Stimulated activated CD8-positive, alpha-beta memory T cell treated with anti-CD3 and anti-CD28 coated beads, Interleukin-7, amount 100 ng/mL, for 24 hours (primary cell): Measurements from ENCODE around the gene MIOX.

ENCODE experiments used
- DNase-seq: peaks from one replicate; pipeline ENCODE4 v3.0.0-alpha.2; 2020; ENCODE audit warnings: low read depth

MIOX gene

GRCh38 chr22:50490531-50491308, 4.1 kb downstream of the MIOX start:
- no peak for DNase-seq

- DNase-seq: no peak
Observed at GRCh38 chr22:50497093-50497492, 10.4 kb downstream of the MIOX start.

DNA sequence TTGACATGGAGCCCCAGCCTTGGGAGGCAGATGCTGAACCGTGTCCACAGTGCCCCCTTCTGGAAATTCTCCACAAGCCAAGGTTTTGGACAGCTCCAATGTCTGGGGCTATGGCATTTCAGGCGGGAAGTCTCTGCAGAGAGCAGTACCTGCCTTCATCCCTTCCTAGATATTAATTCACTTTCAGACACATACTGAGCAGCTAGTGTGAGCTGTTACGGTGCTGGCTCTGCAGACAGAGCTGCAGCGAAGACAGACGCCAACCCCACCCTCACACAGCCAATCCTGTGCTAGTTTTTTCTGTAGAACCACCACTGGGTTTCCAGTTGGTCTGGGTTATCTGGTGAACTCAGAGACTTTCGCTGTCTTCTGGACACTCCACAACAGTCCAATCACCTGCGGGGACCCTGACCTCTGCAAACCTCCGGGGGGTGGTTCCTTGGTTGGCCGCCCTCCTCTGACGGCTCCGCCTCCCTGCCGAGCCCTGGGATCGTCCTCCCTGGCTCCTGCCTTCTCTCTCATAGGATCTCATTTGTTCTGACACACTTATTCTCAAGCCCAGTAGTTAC, 11.7 kb downstream of the MIOX start:
- peak; percentile 39 for DNase-seq

DNA sequence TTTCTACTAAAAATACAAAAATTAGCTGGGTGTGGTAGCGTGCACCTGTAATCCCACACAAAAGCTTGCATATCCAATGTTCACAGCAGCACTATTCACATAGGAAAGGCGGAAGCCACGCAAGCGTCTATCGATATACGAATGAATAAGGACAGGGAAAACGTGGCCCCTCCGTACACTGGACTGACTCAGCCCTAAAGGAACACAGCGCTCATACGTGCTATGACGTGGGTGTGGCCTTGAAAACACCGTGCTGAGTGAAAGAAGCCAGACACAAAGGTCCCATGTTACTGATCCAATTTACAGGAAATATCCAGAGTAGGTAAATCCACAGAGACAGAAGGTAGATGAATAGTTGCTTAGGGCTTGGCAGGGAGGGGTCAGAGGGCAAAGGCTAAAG, 13.8 kb downstream of the MIOX start:
- no peak for DNase-seq

- no peak for DNase-seq
Observed at GRCh38 chr22:50502096-50502495, 15.4 kb downstream of the MIOX start.

- no peak for DNase-seq
Observed at GRCh38 chr22:50502628-50503474, 16.2 kb downstream of the MIOX start.

DNA sequence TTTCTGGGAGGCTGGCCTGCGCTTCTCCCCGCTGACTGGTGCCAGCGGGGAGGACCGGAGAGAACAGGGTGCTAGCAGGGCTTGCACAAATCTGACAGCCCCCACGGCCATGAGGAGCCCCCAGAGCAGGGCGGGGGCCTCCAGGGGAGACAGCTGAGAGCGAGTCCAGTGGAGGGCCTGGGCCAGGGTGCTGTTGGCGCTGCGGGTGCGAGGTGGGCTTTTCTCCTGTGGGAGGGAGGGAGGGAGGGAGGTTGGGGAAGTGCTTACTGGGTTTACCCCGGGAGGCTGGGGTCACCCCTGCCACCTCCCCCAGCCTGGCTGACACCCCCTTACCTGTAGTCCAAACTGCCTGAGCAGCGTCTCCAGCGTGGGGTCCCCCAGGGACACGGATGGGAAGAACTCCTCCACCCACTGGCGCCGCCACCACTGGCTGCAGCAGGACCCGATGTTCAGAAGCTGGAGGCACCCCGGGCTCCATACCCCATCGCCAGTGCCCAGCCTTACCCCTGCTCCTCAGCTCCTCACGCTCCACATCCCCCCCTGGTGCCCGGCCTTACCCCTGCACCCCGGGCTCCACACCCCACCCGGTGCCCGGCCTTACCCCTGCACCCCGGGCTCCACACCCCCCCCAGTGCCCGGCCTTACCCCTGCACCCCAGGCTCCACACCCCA, 17.0 kb downstream of the MIOX start:
- DNase-seq: no peak

DNA sequence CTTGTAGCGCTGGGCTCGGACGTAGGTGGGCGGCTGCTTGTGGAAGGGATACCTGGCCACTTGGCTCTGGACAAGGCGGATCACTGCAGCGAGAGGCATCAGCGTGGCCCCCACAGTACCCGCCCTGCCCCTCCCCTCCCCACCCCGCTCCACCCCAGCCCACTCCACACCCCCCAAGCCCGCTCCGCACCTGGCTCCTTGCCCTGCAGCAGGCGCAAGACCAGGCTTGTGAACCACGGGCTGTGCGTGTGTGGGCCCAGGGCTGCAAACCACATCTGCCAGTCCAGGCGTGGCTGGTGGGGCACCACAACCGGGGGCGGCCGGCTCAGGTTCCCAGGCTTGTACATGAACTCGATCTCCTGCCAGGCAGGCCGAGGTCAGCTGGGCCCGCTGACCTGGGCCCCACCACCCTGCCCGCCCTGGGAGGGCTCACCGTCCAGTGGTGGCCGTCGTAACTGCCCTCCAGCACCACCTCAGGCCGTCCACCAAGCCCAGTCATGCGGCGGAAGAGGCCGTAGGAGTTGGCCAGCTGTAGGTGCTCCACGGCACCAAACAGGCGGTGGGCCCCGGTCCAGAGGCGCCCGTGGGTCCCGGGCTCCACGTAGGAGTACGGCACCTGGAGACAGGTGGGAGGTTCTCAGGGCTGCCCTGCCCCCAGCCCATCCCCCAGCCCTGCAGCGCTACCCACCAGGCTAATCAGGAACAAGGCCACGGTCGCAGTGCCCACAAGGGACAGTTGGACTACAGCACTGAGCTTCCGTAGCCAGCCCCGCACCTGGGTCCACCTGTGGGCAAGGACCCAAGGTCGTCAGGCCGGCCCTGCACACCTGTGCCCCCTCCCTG, 17.9 kb downstream of the MIOX start:
- DNase-seq: no peak

- no peak for DNase-seq
Observed at GRCh38 chr22:50505276-50505775, 18.7 kb downstream of the MIOX start.

DNA sequence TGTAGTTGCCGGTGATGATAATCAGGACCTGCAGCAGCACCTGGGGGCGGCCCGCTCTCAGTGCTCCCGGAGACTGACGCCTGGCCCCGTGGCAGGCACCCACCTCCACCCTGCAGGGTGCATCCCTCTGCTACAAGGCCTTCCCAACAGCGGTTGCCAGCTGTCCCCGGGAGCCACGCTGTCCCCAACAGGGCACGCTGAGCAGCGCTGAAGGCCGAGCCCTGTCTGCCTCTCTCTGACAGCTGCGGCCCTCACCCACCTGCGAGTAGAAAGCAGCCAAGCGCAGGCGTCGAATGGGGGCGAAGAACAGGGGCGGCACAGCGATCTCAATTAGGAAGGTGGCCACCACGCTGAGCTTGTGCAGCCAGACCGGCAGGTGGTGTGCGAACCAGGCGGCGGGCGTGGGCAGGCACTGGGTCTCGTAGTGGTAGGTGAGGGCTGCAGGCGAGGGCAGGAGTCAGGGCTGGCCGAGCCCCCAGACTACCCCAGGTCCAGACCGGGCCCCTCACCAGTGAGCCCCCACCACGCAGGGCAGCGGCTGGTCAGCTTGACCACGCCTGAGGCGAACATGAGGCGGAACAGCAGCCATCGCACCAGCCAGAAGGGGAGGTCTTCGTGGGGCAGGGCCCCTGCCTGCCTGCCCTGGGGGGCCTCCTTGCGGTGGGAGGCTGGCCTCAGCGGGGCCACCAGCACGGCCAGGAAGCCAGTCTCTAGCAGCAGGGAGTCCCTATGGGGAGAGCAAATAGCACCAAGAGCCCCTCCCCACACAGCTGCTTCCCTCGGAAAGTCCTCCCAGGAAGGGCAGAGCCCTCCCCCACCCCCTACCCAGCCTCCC, 19.3 kb downstream of the MIOX start:
- no peak for DNase-seq

GRCh38 chr22:50506611-50507420, 20.2 kb downstream of the MIOX start:
- no peak for DNase-seq

DNA sequence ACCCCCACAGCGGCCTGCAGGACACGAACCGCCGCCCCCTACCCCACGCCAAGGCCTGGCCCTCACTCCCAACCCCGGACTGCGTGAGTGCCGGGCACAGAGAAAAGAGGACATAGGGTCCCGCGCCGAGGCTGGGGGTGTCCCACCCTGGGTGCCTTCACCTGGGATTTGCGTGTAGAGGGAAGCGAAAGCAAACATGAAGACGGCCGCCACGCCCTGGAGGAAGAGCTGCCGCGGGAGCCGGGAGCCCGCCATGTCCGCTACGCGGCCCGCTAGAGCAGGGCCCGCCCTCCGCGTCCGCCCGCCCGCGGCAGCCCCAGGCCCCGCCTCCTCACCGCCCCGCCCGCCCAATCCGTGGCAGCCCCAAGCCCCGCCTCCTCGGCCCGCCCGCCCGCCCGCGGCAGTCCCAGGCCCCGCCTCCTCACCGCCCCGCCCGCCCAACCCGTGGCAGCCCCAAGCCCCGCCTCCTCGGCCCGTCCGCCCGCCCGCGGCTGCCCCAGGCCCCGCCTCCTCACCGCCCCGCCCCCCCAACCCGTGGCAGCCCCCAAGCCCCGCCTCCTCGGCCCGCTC, 20.8 kb downstream of the MIOX start, which contains the start of gene LMF2:
TSS of gene LMF2 (minus strand) at position 282 of the 570 bp plus-strand sequence. CDS start at position 255, 27 bp downstream.
- DNase-seq: peak; percentile 87

DNA sequence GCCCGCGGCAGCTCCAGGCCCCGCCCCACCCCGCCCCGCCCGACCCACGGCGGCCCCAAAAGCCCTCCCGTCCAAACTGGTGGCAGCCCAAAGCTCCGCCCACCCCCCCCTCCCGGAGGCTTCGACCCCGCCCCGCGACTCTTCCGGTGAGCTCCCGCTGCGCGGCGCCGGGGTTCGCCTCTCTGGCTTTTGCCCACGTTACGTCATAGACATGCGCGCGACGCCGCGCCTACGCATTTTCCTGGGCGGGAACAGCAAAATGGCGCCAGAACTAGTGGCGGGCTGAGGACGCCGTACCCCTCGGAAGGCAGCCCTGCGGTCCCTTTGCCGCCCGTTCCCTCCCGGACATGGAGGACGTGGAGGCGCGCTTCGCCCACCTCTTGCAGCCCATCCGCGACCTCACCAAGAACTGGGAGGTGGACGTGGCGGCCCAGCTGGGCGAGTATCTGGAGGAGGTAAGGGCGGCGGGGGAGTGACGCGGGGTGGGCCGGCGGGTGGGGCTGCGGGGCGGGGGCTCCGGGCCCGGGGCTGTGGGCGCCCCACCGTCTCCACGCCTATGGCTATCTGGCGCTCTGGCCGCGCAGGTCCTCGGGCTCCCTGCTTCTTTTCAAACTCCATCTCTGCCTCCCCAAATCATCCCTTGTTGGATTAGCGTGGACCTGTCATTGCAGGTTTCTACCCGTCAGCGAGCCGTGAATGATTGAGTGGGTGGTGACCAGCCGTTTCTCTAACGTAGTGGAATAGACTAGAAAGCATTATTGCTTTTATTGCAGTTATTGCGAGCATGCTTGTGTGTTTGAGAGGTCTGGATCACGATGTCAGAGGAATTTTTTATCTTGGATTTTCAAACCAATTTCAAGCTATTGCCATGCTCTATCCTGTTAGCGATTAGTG, 21.6 kb downstream of the MIOX start, which contains the start of gene NCAPH2:
TSS of gene NCAPH2 (plus strand) at position 234 of the 894 bp plus-strand sequence. CDS start at position 348, 114 bp downstream.
- peak; percentile 97 for DNase-seq

- no peak for DNase-seq
Observed at GRCh38 chr22:50508897-50509296, 22.2 kb downstream of the MIOX start.

- no peak for DNase-seq
Observed at GRCh38 chr22:50513175-50513574, 26.5 kb downstream of the MIOX start.

GRCh38 chr22:50516068-50516467, 29.4 kb downstream of the MIOX start:
- DNase-seq: no peak

DNA sequence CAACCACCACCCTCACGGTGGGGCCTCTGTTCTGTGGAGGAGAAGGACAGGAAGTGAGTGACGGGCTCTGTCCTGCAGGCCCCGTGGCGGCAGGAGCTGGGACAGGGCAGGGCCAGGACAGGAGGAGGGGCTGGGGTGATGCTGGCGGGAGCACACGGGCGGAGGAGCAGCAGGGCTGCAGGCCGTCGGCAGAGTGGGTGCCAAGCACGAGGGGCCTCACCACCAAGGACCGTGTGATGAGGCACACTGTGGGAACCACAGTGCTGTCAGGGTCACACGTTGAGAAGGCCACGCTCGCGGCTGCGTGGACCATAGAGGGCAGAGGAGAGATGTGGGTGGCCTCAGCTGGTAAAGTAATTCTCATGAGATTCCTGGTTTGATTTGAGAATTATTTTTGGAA, 30.2 kb downstream of the MIOX start:
- DNase-seq: no peak
